NCI-H69 (cell line): ENCODE measurements around the gene PSMD1.
"Not testable (repeated sequence)": the region's sequence is repeated elsewhere in the genome, so short reads cannot be mapped to it uniquely, and the experiment has no call there.

ENCODE experiments used
- DNase-seq: peaks from one replicate; lab custom pipeline; 2025; lab: John Stamatoyannopoulos, UW

PSMD1 gene

DNA sequence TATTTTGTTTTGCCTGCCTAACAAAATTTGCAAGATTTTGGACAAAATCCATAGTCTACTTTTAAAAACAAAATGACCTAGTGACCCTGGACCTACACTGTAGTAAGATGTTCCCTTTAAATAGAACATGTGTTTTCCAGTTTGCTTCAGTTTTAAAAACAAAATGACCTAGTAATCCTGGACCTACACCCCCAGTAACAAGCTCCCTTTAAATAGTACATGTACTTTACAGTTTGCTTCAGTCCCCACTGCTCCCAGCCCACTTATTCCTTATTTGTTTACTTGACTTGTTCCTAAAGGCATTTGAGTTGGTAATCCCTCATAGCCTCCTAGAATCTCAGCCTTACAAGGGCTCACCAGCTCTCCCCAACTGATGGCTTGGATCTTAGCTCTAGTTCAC, 102.6 kb downstream of the PSMD1 start:
- no peak for DNase-seq

DNA sequence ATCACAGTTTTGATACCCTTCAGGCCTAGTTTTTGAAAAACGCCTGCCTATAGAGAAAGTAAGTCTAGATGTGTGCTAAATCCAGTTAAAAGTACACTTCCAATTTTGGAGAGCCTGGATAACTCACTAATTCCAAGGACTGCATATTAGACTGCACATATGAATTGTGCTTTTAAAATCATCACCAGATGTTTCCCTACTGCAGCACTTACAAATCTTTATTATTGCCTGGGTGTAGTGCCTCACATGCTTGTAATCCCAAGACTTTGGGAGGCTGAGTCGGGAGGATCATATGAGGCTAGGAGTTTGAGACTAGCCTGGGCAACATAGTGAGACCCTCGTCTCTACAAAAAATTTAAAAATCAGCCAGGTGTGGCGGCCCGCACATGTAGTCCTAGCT, 104.0 kb downstream of the PSMD1 start:
- DNase-seq: no peak

DNA sequence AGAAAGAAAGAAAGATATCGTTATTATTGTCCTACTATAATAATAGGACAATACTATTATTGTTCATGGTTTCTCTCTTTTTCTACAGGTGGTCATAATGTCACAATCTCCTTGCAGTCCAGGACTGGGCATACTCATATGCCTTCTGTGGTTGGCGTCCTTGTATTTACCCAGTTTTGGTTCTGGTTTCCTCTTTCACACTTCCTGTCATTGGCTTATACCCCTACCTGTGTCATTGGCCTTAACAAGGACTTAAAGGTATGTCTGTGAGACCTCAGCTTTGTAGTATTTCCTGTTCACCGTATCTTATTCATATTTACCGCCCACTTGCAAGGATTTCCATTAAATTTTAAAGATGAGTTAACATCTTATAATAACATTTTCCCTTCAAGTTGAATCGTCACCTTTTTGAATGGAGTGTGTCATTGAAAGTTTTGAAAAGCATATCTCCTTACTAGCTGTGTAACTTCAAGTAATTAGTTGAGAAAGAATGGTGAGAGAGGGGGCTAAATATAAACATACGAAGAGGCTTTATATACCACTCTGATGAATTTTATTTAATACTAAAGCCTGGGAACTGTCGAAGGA, 104.7 kb downstream of the PSMD1 start:
- no peak for DNase-seq

DNA sequence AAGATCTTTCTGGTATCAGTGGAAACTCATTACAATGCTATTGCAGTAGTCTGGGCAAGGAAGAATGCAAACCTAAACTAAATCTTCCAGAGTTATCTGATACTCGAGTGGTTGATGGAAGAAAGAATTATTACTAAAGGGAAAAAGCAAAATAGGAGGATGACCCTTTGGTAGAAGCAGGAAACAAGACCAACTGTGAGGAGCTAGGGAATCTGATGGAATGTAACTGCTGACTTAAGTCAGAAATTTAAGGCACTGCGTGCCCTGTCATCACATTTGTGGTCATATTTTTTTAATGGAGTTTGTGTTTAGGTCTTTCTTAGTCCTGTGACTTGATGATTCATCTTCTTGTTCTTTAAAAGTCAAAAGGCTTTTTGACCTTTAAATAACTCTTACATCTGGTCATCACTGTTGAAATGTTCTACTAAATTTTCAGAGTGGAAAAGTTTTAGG, 105.2 kb downstream of the PSMD1 start:
- no peak for DNase-seq

DNA sequence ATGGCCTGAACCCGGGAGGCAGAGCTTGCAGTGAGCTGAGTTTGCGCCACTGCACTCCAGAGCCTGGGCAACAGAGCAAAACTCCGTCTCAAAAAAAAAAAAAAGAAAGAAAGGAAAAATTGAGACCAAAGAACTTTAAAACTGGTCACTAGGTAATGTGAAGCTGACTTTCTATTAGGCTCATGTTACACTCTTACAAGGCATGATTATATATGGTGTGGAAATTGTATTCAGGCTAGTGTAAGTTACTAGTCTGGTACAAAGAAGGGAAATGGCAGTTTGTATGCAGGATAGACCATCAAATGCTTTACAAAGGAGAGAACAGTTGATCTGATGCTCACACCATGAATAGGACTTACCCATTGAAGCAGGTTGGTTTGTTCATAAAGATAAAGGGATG, 106.3 kb downstream of the PSMD1 start:
- DNase-seq: no peak

DNA sequence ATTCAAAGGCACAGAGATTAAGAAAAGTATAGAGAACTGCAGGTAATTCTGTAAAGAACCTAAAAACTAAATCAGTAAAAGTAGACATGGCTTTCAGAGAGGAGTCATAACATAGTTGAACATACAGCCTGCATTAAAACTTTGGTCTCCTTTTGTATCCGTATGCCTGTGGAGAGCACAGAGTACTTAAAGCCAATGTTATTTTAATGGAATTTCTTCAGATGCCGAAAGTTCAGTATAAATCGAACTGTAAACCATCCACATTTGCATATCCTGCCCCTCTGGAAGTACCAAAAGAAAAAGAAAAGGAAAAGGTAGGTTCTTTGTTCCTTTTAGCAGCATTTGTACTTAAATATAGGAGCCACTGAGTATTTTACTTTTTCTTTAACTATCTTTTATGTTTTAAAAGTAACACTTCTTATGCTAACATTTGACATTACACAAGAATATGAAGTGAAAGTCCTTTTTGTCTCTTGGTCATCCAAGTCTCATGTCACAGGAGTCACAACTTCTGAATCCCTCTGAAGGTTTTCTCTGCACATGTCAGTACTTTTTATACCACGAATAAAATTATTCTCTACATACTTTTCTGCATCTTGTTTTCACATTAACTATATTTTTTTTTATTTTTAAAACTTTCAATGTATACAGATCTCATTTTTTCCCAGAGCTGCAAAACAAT, 106.9 kb downstream of the PSMD1 start:
- DNase-seq: no peak

DNA sequence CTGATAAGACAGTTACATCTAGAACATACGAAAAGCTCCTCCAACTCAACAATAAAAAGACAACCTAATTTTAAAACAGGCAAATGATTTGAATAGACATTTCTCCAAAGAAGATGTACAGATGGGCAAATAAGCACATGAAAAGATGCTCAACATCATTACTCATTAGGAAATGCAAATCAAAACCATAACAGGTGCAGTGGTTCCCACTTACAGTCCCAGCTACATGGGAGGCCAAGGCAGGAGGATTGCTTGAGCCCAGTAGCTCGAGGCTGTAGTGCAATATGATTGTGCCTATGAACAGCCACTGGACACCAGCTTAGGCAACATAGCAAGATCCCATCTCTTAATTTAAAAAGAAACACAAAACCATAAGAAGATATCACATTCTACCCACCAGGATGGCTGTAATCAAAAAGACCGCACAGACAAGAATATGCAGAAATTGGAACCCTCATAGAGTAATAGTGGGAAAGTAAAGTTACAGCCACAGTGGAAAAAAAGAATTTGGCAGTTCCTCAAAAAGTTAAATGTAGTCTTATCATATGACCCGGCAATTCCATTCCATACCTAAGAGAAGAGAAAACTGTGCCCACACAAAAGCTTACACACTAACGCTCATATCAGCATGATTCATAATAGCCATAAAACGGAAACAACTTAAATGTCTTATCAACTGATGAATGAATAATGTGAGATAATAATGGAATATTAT, 111.2 kb downstream of the PSMD1 start:
- DNase-seq: no peak

DNA sequence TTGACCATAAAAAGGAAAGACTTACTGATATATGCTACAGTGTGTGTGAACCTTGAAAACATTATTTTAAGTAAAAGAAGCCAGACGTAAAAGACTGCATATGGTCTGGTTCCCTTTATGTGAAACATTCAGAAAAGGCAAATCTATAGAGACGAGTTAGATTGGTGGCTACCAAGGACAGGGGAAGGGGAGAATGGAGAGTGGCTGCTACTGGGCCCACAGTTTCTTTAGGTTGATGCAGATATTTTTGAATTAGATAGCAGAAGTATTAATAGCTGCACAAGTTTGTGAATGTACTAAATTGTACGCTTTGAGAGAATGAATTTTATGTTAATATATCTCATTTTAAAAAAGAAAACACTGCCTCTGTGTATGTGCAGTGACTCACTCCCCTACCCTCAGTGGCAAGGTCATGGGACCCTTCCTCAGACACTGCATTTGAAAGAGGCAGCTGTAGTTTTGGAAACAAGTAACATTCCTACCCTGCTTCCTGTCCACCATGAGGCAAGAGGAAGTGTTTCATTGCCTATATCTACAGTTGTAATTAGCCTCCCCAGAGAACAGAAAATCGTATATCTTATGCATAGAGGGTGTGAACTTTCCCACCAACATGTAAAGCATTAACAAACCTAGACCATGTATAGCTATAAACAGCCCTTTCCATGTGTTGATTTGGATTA, 111.9 kb downstream of the PSMD1 start:
- DNase-seq: no peak

DNA sequence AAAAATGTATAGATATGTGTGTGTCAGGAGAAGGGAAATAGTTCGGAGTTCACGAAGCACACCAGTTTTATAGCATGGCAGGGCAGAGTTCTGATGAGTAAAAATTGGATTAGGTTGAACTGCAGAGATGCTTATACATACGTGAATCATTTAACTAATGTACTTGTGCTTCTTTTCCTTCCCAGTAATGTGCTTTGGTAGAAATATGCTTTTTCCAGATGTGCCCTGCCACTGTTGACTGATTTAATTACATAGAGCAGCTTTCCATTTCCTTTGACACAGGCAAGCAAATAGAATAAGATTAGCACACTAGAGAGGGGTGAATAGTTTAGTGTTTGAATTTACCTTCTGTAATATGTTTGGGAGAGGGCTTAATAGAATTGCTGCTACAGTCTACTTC, 112.8 kb downstream of the PSMD1 start:
- DNase-seq: no peak

DNA sequence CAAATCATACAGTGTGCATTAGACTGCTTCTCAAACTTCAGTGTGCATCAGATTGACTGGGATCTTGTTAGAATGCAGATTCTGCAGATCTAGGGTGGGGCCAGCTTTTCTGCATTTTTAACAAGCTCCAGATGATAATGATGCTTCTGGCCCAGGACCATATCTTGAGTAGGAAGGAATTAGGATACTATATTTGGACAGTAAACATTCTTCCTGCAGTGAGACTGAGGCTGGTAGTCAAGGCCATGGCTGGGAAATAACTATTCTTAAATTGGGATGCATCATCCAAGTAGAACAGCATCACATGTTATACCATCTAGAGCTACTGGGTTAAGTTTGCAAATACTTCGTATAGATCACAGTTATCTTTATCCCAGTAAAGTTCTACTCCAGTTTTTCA, 113.4 kb downstream of the PSMD1 start:
- DNase-seq: no peak

DNA sequence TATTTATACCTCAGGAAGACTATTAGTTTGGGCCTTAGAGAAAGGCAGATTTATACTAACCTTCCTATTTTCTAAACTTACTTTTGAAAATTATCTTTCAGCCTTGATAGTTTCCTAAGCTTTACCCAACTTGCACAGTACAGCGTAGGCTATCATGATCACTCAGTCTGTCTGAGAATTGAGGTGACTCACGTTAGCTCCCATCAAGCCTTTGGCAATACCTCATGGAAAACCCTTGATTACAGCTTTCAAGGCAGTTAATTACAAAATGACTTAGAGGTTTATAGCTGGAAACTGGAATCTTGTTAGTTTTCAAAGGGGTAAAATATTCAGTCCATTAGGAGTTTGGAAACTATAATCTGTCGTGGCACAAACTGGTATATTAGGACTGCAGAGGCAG, 115.4 kb downstream of the PSMD1 start:
- no peak for DNase-seq

DNA sequence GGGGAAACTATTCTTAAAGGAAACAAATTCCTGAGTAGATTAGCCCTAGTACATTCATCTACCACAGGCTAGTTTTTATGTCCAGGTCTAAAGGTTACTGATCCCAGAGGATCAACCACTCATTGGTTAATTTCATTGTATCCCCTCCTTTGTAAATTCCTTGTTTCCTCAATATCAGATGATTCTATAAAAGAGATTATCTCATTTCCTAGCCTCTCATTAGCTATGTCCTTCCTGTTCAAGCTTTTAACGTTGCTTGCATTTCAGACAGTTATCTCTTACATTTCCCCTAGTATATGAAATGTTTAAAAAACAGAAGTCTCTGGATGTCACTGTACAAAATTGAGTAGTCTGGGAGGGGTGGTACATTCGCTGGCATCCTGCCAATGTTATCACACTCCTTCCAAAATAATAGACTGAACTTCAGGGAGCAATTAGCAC, 117.6 kb downstream of the PSMD1 start:
- DNase-seq: no peak

DNA sequence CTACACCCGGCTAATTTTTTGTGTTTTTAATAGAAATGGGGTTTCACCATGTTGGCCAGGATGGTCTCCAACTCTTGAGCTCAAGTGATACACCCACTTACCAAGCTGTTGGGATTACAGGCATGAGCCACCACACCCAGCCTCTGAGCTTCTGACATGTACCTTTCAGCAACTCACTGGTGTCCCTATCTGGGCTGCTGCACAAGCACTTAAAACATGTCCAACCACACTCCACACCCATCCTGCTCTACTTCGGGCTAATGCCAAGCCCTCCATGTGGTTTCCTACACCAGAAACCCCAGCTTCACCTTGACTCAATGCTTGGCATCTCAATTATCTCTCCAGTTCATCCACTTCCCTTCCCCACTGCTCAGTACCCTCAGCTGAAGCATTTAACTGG, 119.4 kb downstream of the PSMD1 start:
- DNase-seq: no peak

DNA sequence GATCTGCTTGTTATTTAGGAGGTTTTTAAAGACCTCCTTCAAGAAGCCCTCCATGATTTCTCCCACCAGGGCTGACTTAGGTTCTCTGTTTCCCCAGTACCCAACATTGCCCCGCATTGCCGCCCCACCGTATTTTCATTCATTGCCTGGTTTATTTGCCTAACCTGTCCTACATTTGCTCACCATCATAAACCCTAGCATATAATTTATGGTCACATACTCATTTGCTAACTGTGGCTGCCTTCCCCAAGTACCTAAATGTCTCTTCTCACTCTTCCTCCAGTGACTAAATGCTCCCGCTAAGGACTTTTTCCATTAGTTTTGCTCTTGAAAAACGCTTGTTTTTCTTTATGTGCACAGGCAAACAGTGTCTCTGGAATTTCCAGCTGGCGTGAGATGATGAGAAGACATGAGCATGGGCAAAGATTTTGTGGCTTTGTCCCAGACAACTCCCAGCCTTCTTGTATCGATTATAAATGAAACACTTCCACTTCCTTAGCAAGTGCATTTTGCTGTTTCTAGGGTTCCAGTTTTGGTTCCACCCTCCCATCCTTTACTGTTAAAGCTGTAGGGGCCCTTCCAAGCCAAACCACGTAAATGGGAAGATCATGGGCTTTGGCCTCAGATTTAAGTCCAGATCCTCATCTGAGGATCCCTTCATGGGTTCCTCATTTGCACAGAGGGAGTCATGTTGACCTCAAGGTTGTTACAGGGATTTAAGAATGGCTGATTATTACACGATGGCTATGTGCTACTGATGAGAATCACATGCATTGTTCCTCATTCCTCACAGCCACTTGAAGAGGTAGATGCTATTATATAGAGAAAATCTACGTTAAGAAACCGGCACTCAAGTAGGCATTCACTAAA, 120.7 kb downstream of the PSMD1 start:
- no peak for DNase-seq

DNA sequence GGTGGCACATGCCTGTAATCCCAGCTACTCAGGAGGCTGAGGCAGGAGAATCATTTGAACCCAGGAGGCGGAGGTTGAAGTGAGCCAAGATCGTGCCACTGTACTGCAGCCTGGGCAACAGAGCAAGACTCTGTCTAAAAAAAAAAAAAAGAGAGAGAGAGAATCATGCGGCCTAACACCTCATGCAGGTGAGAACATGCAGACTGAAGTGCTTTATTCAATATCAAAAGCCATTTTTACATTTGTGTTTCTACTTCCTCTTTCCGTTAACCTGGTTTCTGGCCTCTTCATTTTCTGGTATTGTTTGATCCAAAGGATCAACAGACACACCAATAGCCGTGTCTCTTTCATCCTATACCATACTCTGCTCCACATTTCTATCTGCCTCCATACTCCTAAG, 122.1 kb downstream of the PSMD1 start:
- not testable (repeated sequence) for DNase-seq

DNA sequence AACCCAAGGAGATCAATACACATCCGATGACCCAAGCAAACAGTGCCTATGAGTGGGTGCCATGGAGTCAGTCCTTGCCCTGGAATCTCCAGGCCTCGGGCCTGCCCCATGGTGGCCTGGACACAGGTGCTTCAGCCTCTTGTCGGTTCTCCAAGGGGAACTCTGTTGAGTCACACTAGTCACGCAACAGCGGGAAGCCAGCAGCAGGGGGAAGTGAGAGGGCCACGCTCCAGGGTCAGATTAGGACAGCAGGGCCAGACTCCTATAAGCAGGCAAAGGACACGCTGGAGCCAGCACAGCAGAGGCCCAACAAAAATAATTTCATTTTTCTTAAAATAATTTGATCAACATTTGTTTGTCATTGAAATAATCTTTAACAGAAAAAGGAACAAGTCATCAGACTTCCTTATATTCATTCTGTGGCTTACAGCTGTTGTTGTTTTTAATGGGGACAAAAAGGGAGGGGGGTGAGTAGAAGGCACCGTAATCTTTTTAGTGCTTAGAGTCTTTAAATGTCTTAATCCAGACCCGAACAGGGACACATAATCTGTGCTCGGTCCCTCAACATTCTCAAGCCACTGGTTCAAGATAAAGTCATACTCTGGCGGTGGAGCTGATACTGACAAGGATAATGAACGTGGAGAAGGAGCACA, 125.3 kb downstream of the PSMD1 start:
- DNase-seq: no peak

DNA sequence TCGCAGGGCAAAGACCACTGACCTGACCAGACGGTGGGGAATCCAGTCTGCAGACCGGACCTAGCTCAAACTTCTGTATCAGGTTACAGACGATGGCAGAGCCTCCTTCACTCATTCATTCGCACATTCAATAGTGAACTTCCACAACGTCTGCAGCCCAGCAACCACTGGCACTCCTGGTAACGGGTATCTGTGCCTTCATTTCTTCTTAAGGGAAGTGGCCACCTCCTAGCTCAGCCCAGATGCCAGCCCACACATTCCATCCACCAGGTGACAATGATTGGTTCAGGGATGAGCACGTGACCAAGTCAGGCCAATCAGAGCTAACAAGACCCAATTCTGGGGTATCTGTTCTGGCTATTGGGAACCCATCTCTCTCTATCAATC, 125.8 kb downstream of the PSMD1 start:
- DNase-seq: no peak

DNA sequence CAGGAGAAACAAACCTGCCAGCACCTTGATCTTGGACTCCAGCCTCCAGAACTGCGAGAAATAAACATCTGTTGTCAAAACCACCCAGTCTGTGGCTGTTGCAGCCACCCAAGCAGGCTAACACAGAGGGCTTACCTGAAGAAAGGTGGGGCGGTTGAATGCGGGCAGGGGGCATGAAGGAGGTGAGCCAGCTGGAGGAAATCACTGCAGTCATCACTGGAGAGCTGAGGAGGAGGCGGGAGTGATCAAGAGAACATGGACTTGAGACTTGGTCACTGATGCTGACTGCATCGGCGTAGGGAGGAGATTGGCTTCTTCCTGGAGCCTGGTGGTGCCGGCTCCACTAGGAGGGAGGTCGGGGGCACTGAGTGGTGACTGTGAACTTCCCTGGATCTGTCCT, 127.2 kb downstream of the PSMD1 start:
- no peak for DNase-seq

DNA sequence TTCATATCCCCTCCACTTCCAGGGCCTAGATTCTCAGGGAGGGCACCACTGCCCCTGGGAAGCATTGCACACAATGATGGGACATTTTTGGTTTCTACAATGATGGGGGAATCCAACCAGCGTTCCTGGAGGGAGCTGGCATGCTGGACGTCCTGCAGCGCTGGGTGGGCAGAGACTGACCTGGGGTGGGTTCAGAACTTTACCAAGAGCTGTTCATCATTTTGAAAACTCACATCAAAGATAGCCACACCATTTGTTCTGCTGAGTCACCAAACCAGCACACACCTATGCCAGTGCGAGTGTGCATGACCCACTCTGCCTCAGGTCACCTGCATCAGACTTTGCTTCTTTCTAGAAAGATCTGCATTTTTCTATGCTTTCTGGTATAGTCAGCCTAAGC, 127.7 kb downstream of the PSMD1 start:
- DNase-seq: no peak

DNA sequence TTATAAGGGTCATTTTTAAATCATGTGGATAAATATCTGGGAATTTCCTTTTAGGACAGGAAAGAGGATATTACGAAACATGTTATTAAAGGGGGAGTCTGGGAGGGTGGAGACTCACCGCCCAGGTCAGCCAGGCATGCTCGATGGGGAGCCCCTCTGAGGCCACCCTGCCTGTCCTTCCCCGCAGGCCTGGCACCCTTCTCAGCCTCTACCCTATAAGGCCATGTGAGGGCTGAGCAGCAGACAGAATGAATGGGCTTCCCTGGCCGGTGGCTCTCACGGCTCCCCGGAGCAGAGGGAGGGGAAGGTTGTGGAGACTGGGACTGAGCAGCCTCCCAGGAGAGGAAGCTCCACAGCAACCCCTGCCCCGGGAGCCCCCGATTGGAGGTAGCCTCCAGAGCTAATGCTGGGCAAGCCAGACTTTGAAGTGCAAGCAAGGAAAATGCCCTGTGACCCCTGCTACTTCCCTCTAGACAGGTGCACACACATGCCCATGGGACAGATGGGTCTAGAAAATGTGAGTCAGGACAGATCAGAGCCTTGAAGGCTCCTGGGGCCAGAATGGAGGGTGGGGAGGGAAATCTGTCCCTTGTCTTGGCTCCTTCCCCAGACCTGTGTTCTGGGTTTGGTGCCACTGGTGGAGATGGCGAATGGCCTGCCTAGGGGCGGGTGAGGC, 128.5 kb downstream of the PSMD1 start:
- no peak for DNase-seq

DNA sequence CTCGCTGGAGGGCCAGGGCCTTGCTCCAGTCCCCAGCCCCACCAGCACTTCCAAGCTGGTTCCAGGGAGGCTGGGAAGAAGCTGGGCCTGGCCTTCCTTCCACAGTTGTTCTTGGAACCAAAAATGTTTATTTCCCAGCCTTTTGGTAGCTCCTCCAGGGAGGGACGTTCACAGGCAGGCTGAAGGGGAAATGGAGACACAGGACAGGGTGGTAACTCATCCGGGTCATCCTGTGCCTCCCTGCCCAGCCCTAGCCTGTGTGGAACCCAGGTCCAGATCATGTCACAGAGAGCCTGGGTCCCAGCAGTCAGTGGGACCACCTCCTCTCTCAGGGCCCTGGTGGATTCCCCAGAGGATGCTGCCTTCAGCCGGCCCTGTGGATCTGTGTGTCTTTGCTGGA, 129.2 kb downstream of the PSMD1 start:
- no peak for DNase-seq
